Heart right ventricle (tissue), 16 donors: Measurements from ENCODE around the gene FUZ. TPM values are rescaled to one million over a fixed set of nuclear protein-coding genes. Genes with fewer than 3 reads are reported as not detected.

ENCODE experiments used
- ATAC-seq, 8 donors: fragments of 200-7000 bp; cut with Tn5 transposase; one replicate each; pipeline ENCODE4 v1.9.1; 2020; ENCODE audit warnings: mild to moderate bottlenecking in 8 of 8, moderate library complexity in 8 of 8, moderate number of reproducible peaks in 1 of 8
- DNase-seq, 2 donors: peaks; one replicate each; pipeline ENCODE4 v3.0.0-alpha.2; 2020
- H3K27ac ChIP-seq, 10 donors: fragments of 200-600 bp; sonication (generic) in 2 of 10; one replicate each; pipeline versions ENCODE4 v1.5.0 to v1.8.0; 2020 to 2022; ENCODE audit warnings: mild to moderate bottlenecking in 3 of 10
- H3K27me3 ChIP-seq, 7 donors: fragments of 200-600 bp; one replicate each; pipeline ENCODE4 v1.8.0; 2021 to 2022; ENCODE audit warnings: mild to moderate bottlenecking in 2 of 7
- H3K36me3 ChIP-seq, 9 donors: fragments of 200-600 bp; sonication (generic) in 1 of 9; one replicate each; pipeline versions ENCODE4 v1.5.0 to v1.8.0; 2020 to 2022; ENCODE audit warnings: mild to moderate bottlenecking in 2 of 9
- H3K4me1 ChIP-seq, 9 donors: fragments of 200-600 bp; sonication (generic) in 1 of 9; one replicate each; pipeline versions ENCODE4 v1.5.0 to v1.8.0; 2020 to 2022; ENCODE audit warnings: mild to moderate bottlenecking in 4 of 9
- H3K4me3 ChIP-seq, 10 donors: fragments of 200-600 bp; sonication (generic) in 2 of 10; one replicate each; pipeline versions ENCODE4 v1.5.0 to v1.8.0; 2020 to 2022; ENCODE audit warnings: mild to moderate bottlenecking in 7 of 10, moderate library complexity in 2 of 10
- H3K9me3 ChIP-seq, 11 donors: fragments of 200-600 bp in 10 of 11; sonication (generic) in 2 of 11; one replicate each; pipeline versions ENCODE4 v1.5.0 to v1.8.0; 2013 to 2022; ENCODE audit warnings: mild to moderate bottlenecking in 2 of 11, control low read depth in 1 of 11, moderate library complexity in 1 of 11
- CTCF ChIP-seq, 9 donors: fragments of 200-600 bp; sonication (generic) in 2 of 9; IDR thresholded peaks; one replicate each; pipeline versions ENCODE4 v1.5.0 to v1.8.0; 2021 to 2022; ENCODE audit warnings: antibody characterized with exemption in 9 of 9, mild to moderate bottlenecking in 5 of 9, moderate library complexity in 1 of 9
- WGBS, 2 donors: extraction: QIAGEN DNeasy Blood & Tissue Kit; methylation state at CpG; one replicate each; pipeline ENCODE4 v1.1.7; 2013; ENCODE audit warnings: inconsistent platforms in 1 of 2; 5-methylcytosine and 5-hydroxymethylcytosine counted together
- intact Hi-C, 10 donors: fragments of 100-400 bp; cut with DNase I; formaldehyde crosslinking; loops; one replicate each; pipeline versions ENCODE4 v1.11.1 to v1.14.2; 2022
- polyA plus RNA-seq, 2 donors: library from polyadenylated mRNA; stranded (reverse); fragments of 200-250 nt; gene quantifications; one replicate each; pipeline ENCODE4 v1.2.3, GENCODE V29; 2013
- total RNA-seq, 10 donors: library from RNA; stranded (reverse); fragmentation: NEBNext Ultra II Directional in 3 of 10; extraction: Animal tissue kit (Norgen Biotek cat#: 25700) in 3 of 10; gene quantifications; one replicate each; pipeline versions ENCODE4 v1.2.1 to v1.2.4, GENCODE V29; 2021 to 2023
- donor health status: Arrhythmogenic right ventricular cardiomyopathy.
- donor health status: ischemic (EF 13 %, LVEDD 7.1; RV severe dilation, severe dysfunction).
- donor health status: healthy with polysubstance abuse.
- donor health status: DM: no; HTN: yes; CAD: no.
- donor health status: DM: no; HTN: no; CAD: no.
- donor health status: ischemic (EF 25% LVEDD 6.9; RV normal size, moderate dysfunction).
- donor health status: ischemic (EF 25% LVEDD 5.7; RV mildly dilated, moderate dysfunction).
- donor health status: healthy.
- donor health status: DM: yes; HTN: yes; CAD: no.
- donor health status: Ischemic cardiomyopathy.
- donor health status: ischemic (EF 35%, LVEDD 5.7; RV mildly dilated, moderate dysfunction).
- donor health status: nonischemic (EF 11% LVEDD 7.7; RV severe dilation, severe dysfunction).
- donor health status: DM: yes; HTN: yes; CAD: no.
- donor health status: PGD.
- donor health status: ischemic (EF 29% LVEDD 5.4; RV normal size, mild dysfunction).
- donor health status: nonischemic (EF 23%, LVEDD 6.1; RV moderate dilation, normal function).

Gene FUZ
- total and polyA plus RNA-seq, 12 donors: 11.4 to 24.1 (median 14.9) TPM

GRCh38 chr19:49799271-49799797, 13.8 kb downstream of the FUZ start:
- DNase-seq: no peak
- Histone ChIP-seq H3K4me1 (peaks cover 0 to 18% (median 5%) of the 10 kb centered on the region in 9 donors), H3K27ac (no peak overlapping the region), H3K27me3 (no peaks in the 10 kb centered on the region), H3K9me3 (no peaks in the 10 kb centered on the region), H3K4me3 (no peak overlapping the region), H3K36me3 (peaks cover 0 to 100% (median 61%) of the 10 kb centered on the region in 9 donors)
- intact Hi-C loops: no loop called here
- no peak for ATAC-seq
- TF ChIP-seq CTCF (IDR thresholded peaks at IDR 0.05): no peak
- WGBS, 2 donors: 93 to 94% methylated on average over 28 of the region's 28 CpGs

GRCh38 chr19:49798574-49798973, 14.5 kb downstream of the FUZ start:
- no peaks in the 10 kb centered on the region for H3K27me3 ChIP-seq

GRCh38 chr19:49795615-49796014, 17.5 kb downstream of the FUZ start:
- Histone ChIP-seq H3K4me3 (no peak overlapping the region), H3K27me3 (no peaks in the 10 kb centered on the region), H3K36me3 (peaks cover 0 to 98% (median 66%) of the 10 kb centered on the region in 9 donors), H3K27ac (no peak overlapping the region), H3K9me3 (no peaks in the 10 kb centered on the region), H3K4me1 (peaks cover 0 to 11% (median 6%) of the 10 kb centered on the region in 9 donors)
- 90 to 93% methylated on average over 20 of the region's 20 CpGs for WGBS, 2 donors
- intact Hi-C loops: no loop called here
- DNase-seq: no peak
- no peak for ATAC-seq
- TF ChIP-seq CTCF (IDR thresholded peaks at IDR 0.05): no peak

More at GRCh38 chr19:49798574-49798973, 14.5 kb downstream of the FUZ start:
- H3K4me1 ChIP-seq: peaks cover 0 to 18% (median 5%) of the 10 kb centered on the region in 9 donors
- no peak for TF ChIP-seq CTCF (IDR thresholded peaks at IDR 0.05)
- H3K36me3 ChIP-seq: peaks cover 0 to 100% (median 65%) of the 10 kb centered on the region in 9 donors
- no peak overlapping the region for H3K27ac ChIP-seq
- intact Hi-C loops: no loop called here
- ATAC-seq (no peak), DNase-seq (no peak)
- H3K4me3 ChIP-seq: no peak overlapping the region
- no peaks in the 10 kb centered on the region for H3K9me3 ChIP-seq
- WGBS, 2 donors: 91 to 96% methylated on average over 11 of the region's 11 CpGs

- intact Hi-C loops: no loop called here
- Histone ChIP-seq H3K36me3 (peaks cover 0 to 98% (median 53%) of the 10 kb centered on the region in 9 donors), H3K4me3 (no peak overlapping the region), H3K27ac (no peak overlapping the region), H3K4me1 (peaks cover 0 to 16% (median 7%) of the 10 kb centered on the region in 9 donors), H3K9me3 (no peaks in the 10 kb centered on the region), H3K27me3 (no peaks in the 10 kb centered on the region)
- DNase-seq: no peak
- 92 to 95% methylated on average over 6 of the region's 6 CpGs for WGBS, 2 donors
- no peak for TF ChIP-seq CTCF (IDR thresholded peaks at IDR 0.05)
- no peak for ATAC-seq
Measured at GRCh38 chr19:49793561-49793840, 19.6 kb downstream of the FUZ start.
